Endodermal cell (in vitro differentiated cells): Measurements from ENCODE around the gene BANP. TPM values are rescaled to one million over a fixed set of nuclear protein-coding genes. Genes with fewer than 3 reads are reported as not detected.
"Not testable (repeated sequence)": the region's sequence is repeated elsewhere in the genome, so short reads cannot be mapped to it uniquely, and the experiment has no call there.

Experiments
- DNase-seq: peaks from one replicate; pipeline ENCODE4 v3.0.0-alpha.2; 2017
- H3K27ac ChIP-seq: 2 replicates; pipeline ENCODE4 v1.5.1; 2013; ENCODE audit warnings: mild to moderate bottlenecking, low read depth, low read length, moderate library complexity
- H3K27me3 ChIP-seq: 2 replicates; pipeline ENCODE4 v1.6.1; 2013; ENCODE audit warnings: mild to moderate bottlenecking, low read length, moderate library complexity; ENCODE audit not compliant: insufficient read depth, control insufficient read depth, poor library complexity, severe bottlenecking
- H3K36me3 ChIP-seq: 2 replicates; pipeline ENCODE4 v1.7.0; 2013; ENCODE audit warnings: mild to moderate bottlenecking, low read length, moderate library complexity; ENCODE audit not compliant: control insufficient read depth, insufficient read depth
- H3K4me1 ChIP-seq: one replicate; pipeline ENCODE4 v1.7.0; 2013; ENCODE audit warnings: low read length; ENCODE audit not compliant: control insufficient read depth, insufficient read depth
- H3K4me3 ChIP-seq: 2 replicates; pipeline ENCODE4 v1.5.1; 2013; ENCODE audit warnings: mild to moderate bottlenecking, low read length, moderate library complexity
- H3K9ac ChIP-seq: 2 replicates; pipeline ENCODE4 v1.6.1; 2013; ENCODE audit warnings: mild to moderate bottlenecking, low read length, moderate library complexity; ENCODE audit not compliant: poor library complexity, severe bottlenecking; ENCODE audit errors: extremely low read depth
- H3K9me3 ChIP-seq: 2 replicates; pipeline ENCODE4 v1.6.1; 2013; ENCODE audit warnings: mild to moderate bottlenecking, low read length, moderate library complexity; ENCODE audit not compliant: control insufficient read depth
- H3K27ac Mint-ChIP-seq: 2 replicates; pipeline ENCODE4 v1.8.0; 2020; ENCODE audit warnings: mixed read lengths
- H3K27me3 Mint-ChIP-seq: 2 replicates; pipeline ENCODE4 v1.8.0; 2021; ENCODE audit warnings: mild to moderate bottlenecking, mixed read lengths; ENCODE audit not compliant: insufficient read depth
- H3K36me3 Mint-ChIP-seq: 2 replicates; pipeline ENCODE4 v1.8.0; 2020; ENCODE audit warnings: low read depth, mixed read lengths
- H3K4me1 Mint-ChIP-seq: 2 replicates; pipeline ENCODE4 v1.8.0; 2020; ENCODE audit warnings: mixed read lengths
- H3K4me3 Mint-ChIP-seq: 2 replicates; pipeline ENCODE4 v1.8.0; 2020; ENCODE audit warnings: mild to moderate bottlenecking, moderate library complexity, mixed read lengths
- H3K9me3 Mint-ChIP-seq: 2 replicates; pipeline ENCODE4 v1.8.0; 2020; ENCODE audit warnings: mild to moderate bottlenecking, mixed read lengths
- WGBS, 2 experiments: methylation state at CpG; one replicate each; pipeline versions ENCODE4 v1.1.5 to v1.1.7; 2013; ENCODE audit warnings: missing lambda C conversion rate in 2 of 2, mixed read lengths in 1 of 2; ENCODE audit not compliant: insufficient coverage in 1 of 2, insufficient read length in 1 of 2; 5-methylcytosine and 5-hydroxymethylcytosine counted together
- total RNA-seq, 2 donors: library from RNA; stranded (reverse); fragmentation: NEBNext Ultra II Directional in 1 of 2; extraction: Animal tissue kit (Norgen Biotek cat#: 25700) in 1 of 2; gene quantifications; 2 replicates in 1 of 2; 3 replicates in 1 of 2; pipeline ENCODE4 v1.2.1, GENCODE V29; 2021
- TF ChIP-seq, protein P1 (sequence below): fragments of 200-600 bp; sonication (generic); conservative IDR thresholded peaks from 2 replicates; pipeline ENCODE4 v1.5.0; 2021; ENCODE audit warnings: antibody characterized with exemption, mild to moderate bottlenecking

The BANP gene
- total RNA-seq, 2 donors from 2014 or later = 39.5 to 45.5 TPM

- WGBS, 2 experiments = 92 to 94% methylated on average over 11 of the region's 11 CpGs
- DNase-seq = no peak
- no peaks in the 10 kb centered on the region for H3K9me3 Mint-ChIP-seq
- H3K4me1 Mint-ChIP-seq = no peaks in the 10 kb centered on the region
- TF ChIP-seq, protein P1, sequence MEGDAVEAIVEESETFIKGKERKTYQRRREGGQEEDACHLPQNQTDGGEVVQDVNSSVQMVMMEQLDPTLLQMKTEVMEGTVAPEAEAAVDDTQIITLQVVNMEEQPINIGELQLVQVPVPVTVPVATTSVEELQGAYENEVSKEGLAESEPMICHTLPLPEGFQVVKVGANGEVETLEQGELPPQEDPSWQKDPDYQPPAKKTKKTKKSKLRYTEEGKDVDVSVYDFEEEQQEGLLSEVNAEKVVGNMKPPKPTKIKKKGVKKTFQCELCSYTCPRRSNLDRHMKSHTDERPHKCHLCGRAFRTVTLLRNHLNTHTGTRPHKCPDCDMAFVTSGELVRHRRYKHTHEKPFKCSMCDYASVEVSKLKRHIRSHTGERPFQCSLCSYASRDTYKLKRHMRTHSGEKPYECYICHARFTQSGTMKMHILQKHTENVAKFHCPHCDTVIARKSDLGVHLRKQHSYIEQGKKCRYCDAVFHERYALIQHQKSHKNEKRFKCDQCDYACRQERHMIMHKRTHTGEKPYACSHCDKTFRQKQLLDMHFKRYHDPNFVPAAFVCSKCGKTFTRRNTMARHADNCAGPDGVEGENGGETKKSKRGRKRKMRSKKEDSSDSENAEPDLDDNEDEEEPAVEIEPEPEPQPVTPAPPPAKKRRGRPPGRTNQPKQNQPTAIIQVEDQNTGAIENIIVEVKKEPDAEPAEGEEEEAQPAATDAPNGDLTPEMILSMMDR = no peak
- no peaks in the 10 kb centered on the region for H3K36me3 ChIP-seq
- no peak overlapping the region for H3K27ac Mint-ChIP-seq
- H3K36me3 Mint-ChIP-seq = peaks cover 40% of the 10 kb centered on the region
- no peaks in the 10 kb centered on the region for H3K27me3 ChIP-seq
- H3K27me3 Mint-ChIP-seq = no peaks in the 10 kb centered on the region
- no peak overlapping the region for H3K9ac ChIP-seq
- no peak overlapping the region for H3K27ac ChIP-seq
- no peaks in the 10 kb centered on the region for H3K9me3 ChIP-seq
- H3K4me3 Mint-ChIP-seq = no peak overlapping the region
- H3K4me3 ChIP-seq = no peak overlapping the region
- no peaks in the 10 kb centered on the region for H3K4me1 ChIP-seq
Observed at GRCh38 chr16:88039591-88039990, 88.4 kb downstream of the BANP start.

GRCh38 chr16:88040196-88040876, 89.1 kb downstream of the BANP start:
- H3K27ac Mint-ChIP-seq, H3K27me3 ChIP-seq, H3K9ac ChIP-seq, H3K27me3 Mint-ChIP-seq, H3K4me3 Mint-ChIP-seq, DNase-seq, H3K9me3 Mint-ChIP-seq, H3K4me1 Mint-ChIP-seq, H3K36me3 ChIP-seq, H3K4me3 ChIP-seq, H3K27ac ChIP-seq, H3K4me1 ChIP-seq, H3K9me3 ChIP-seq: not testable (repeated sequence)
- peaks cover 33% of the 10 kb centered on the region for H3K36me3 Mint-ChIP-seq
- 90 to 93% methylated on average over 4 to 28 of the region's 28 CpGs for WGBS, 2 experiments

- not testable (repeated sequence) for H3K4me1 Mint-ChIP-seq, H3K4me1 ChIP-seq, H3K27ac Mint-ChIP-seq, H3K4me3 Mint-ChIP-seq, H3K9me3 ChIP-seq, H3K9ac ChIP-seq, H3K27ac ChIP-seq, H3K27me3 Mint-ChIP-seq, H3K27me3 ChIP-seq, H3K4me3 ChIP-seq, H3K9me3 Mint-ChIP-seq, H3K36me3 ChIP-seq, DNase-seq
- H3K36me3 Mint-ChIP-seq = peaks cover 28% of the 10 kb centered on the region
- WGBS, 2 experiments = 91% methylated on average over 4 of the region's 5 CpGs; no CpG with 5 or more reads in 1 of the 2 experiments
Observed at GRCh38 chr16:88040877-88041244, 89.6 kb downstream of the BANP start.

- not testable (repeated sequence) for DNase-seq, H3K4me1 Mint-ChIP-seq, H3K4me3 Mint-ChIP-seq, H3K9me3 ChIP-seq, H3K4me3 ChIP-seq, H3K27me3 ChIP-seq, H3K27ac ChIP-seq, H3K9ac ChIP-seq, H3K27ac Mint-ChIP-seq, H3K9me3 Mint-ChIP-seq, H3K36me3 ChIP-seq, H3K4me1 ChIP-seq, H3K27me3 Mint-ChIP-seq
- peaks cover 26% of the 10 kb centered on the region for H3K36me3 Mint-ChIP-seq
- WGBS, 2 experiments = 94 to 96% methylated on average over 5 to 11 of the region's 11 CpGs
Observed at GRCh38 chr16:88041506-88041905, 90.3 kb downstream of the BANP start.

- not testable (repeated sequence) for H3K27me3 ChIP-seq, H3K9me3 ChIP-seq, H3K4me3 ChIP-seq, H3K4me1 ChIP-seq, H3K4me1 Mint-ChIP-seq, H3K27me3 Mint-ChIP-seq, H3K9me3 Mint-ChIP-seq, H3K36me3 ChIP-seq, H3K9ac ChIP-seq, H3K27ac ChIP-seq, H3K27ac Mint-ChIP-seq, H3K4me3 Mint-ChIP-seq, DNase-seq
- WGBS, 2 experiments = 94 to 97% methylated on average over 12 to 18 of the region's 18 CpGs
- peaks cover 24% of the 10 kb centered on the region for H3K36me3 Mint-ChIP-seq
Observed at GRCh38 chr16:88041986-88042562, 90.8 kb downstream of the BANP start.

GRCh38 chr16:88043208-88043910, 92.1 kb downstream of the BANP start:
- not testable (repeated sequence) for H3K4me3 ChIP-seq, H3K4me1 ChIP-seq, H3K27ac Mint-ChIP-seq, H3K27me3 ChIP-seq, H3K9me3 Mint-ChIP-seq, H3K36me3 ChIP-seq, H3K27me3 Mint-ChIP-seq, H3K9me3 ChIP-seq, H3K4me3 Mint-ChIP-seq, DNase-seq, H3K27ac ChIP-seq, H3K9ac ChIP-seq, H3K4me1 Mint-ChIP-seq
- 86% methylated on average over 1 to 6 of the region's 8 CpGs for WGBS, 2 experiments
- peaks cover 28% of the 10 kb centered on the region for H3K36me3 Mint-ChIP-seq
